Activated gamma-delta T cell (primary cell): Measurements from ENCODE around the gene C12orf50.
"Not testable (repeated sequence)": the region's sequence is repeated elsewhere in the genome, so short reads cannot be mapped to it uniquely, and the experiment has no call there.

Source experiments
- DNase-seq: peaks from one replicate; lab custom pipeline; 2025; lab: John Stamatoyannopoulos, UW

Gene C12orf50

GRCh38 chr12:87988534-87988933, 40.7 kb downstream of the C12orf50 start:
- no peak for DNase-seq

- no peak for DNase-seq
Measured at GRCh38 chr12:87985069-87985675, 44.0 kb downstream of the C12orf50 start.

GRCh38 chr12:87982208-87982607, 47.0 kb downstream of the C12orf50 start:
- no peak for DNase-seq

GRCh38 chr12:87981495-87981894, 47.7 kb downstream of the C12orf50 start:
- no peak for DNase-seq

GRCh38 chr12:87975879-87976278, 53.3 kb downstream of the C12orf50 start:
- no peak for DNase-seq

- no peak for DNase-seq
Measured at GRCh38 chr12:87967871-87968270, 61.3 kb downstream of the C12orf50 start.

GRCh38 chr12:87960566-87960965, 68.6 kb downstream of the C12orf50 start:
- DNase-seq, result no peak

- DNase-seq, result not testable (repeated sequence)
Measured at GRCh38 chr12:87954028-87954427, 75.2 kb downstream of the C12orf50 start.

GRCh38 chr12:87953256-87953860, 75.8 kb downstream of the C12orf50 start:
- DNase-seq, result no peak

GRCh38 chr12:87952850-87953249, 76.4 kb downstream of the C12orf50 start:
- no peak for DNase-seq

- no peak for DNase-seq
Measured at GRCh38 chr12:87952223-87952622, 77.0 kb downstream of the C12orf50 start.

GRCh38 chr12:87943762-87944161, 85.4 kb downstream of the C12orf50 start:
- no peak for DNase-seq

- no peak for DNase-seq
Measured at GRCh38 chr12:87943023-87943422, 86.2 kb downstream of the C12orf50 start.

- DNase-seq, result no peak
Measured at GRCh38 chr12:87939182-87939581, 90.0 kb downstream of the C12orf50 start.

GRCh38 chr12:87935216-87935615, 94.0 kb downstream of the C12orf50 start:
- DNase-seq, result no peak

GRCh38 chr12:87933991-87934390, 95.2 kb downstream of the C12orf50 start:
- DNase-seq, result no peak

GRCh38 chr12:87931812-87932211, 97.4 kb downstream of the C12orf50 start:
- no peak for DNase-seq

- no peak for DNase-seq
Measured at GRCh38 chr12:87930627-87931026, 98.6 kb downstream of the C12orf50 start.
